BE2C (cell line): Measurements from ENCODE around the gene DENND5B.

Experiments
- DNase-seq: peaks from one replicate; pipeline ENCODE4 v3.0.0-alpha.2; 2020
- H3K27me3 ChIP-seq: fragments of 250-450 bp; sonication (Bioruptor Pico); 2 replicates; pipeline ENCODE4 v1.5.1; 2020; ENCODE audit warnings: mild to moderate bottlenecking
- H3K36me3 ChIP-seq: fragments of 250-450 bp; sonication (Bioruptor Pico); 2 replicates; pipeline ENCODE4 v1.5.1; 2020; ENCODE audit warnings: mild to moderate bottlenecking
- H3K4me1 ChIP-seq: fragments of 250-450 bp; sonication (Bioruptor Pico); 2 replicates; pipeline ENCODE4 v1.5.1; 2020
- H3K4me3 ChIP-seq: 2 replicates; pipeline ENCODE4 v1.5.1; 2011; ENCODE audit warnings: low read depth, low read length
- H3K9me3 ChIP-seq: fragments of 250-450 bp; sonication (Bioruptor Pico); 2 replicates; pipeline ENCODE4 v1.5.1; 2020
- TF ChIP-seq, protein P1 (sequence below): IDR thresholded peaks from 2 replicates; pipeline ENCODE4 v1.5.1; 2012; ENCODE audit warnings: mild to moderate bottlenecking, low read depth, low read length

Gene DENND5B

DNA sequence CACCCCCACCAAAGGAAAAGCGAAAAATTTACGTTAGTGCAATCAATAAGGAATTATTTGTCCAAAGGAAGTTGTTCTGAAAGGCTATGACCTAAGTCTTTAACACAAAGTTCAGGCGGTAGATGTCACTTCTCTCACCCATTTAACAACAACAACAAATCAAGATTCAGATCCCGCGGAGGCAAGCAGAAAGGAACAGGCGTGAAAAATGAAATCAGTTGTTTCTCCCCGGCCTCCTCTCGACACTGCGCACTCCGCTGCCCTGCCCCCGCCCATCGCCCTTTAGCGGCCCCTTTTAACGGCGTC lies 1.4 kb downstream of the DENND5B start:
- H3K4me1 ChIP-seq, result no peaks in the 10 kb centered on the region; the same call in 1 of the 2 replicates
- no peaks in the 10 kb centered on the region; the same call in 1 of the 2 replicates for H3K27me3 ChIP-seq
- H3K9me3 ChIP-seq, result no peaks in the 10 kb centered on the region
- DNase-seq, result no peak
- H3K36me3 ChIP-seq, result peaks cover 4% of the 10 kb centered on the region
- TF ChIP-seq, protein P1, sequence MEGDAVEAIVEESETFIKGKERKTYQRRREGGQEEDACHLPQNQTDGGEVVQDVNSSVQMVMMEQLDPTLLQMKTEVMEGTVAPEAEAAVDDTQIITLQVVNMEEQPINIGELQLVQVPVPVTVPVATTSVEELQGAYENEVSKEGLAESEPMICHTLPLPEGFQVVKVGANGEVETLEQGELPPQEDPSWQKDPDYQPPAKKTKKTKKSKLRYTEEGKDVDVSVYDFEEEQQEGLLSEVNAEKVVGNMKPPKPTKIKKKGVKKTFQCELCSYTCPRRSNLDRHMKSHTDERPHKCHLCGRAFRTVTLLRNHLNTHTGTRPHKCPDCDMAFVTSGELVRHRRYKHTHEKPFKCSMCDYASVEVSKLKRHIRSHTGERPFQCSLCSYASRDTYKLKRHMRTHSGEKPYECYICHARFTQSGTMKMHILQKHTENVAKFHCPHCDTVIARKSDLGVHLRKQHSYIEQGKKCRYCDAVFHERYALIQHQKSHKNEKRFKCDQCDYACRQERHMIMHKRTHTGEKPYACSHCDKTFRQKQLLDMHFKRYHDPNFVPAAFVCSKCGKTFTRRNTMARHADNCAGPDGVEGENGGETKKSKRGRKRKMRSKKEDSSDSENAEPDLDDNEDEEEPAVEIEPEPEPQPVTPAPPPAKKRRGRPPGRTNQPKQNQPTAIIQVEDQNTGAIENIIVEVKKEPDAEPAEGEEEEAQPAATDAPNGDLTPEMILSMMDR, result no peak
- peak overlapping the region; percentile 86 for H3K4me3 ChIP-seq

DNA sequence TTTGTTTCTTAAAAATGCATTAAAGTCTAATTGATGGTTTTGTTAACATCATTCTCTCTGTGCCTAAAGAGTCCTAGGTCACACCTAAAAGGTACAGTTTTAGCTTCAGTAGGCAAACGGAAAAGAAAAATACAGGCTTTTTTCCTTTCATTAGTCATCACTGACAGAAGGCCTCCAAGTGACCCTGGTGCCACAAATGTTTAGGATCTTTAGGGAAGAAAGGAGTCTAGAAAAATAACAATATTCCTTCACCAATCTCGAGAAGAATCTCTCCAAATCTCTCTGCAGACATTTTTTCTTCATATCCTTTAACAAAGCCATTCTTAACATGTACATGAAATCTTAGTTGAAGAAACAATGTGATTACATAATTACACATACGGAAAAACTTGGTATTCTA lies 2.0 kb downstream of the DENND5B start:
- Histone ChIP-seq H3K9me3 (no peaks in the 10 kb centered on the region), H3K4me3 (peak overlapping the region; percentile 86), H3K36me3 (peaks cover 4% of the 10 kb centered on the region), H3K4me1 (no peaks in the 10 kb centered on the region; the same call in 1 of the 2 replicates), H3K27me3 (no peaks in the 10 kb centered on the region; the same call in 1 of the 2 replicates)
- DNase-seq, result no peak
- TF ChIP-seq, protein P1, result no peak

DNA sequence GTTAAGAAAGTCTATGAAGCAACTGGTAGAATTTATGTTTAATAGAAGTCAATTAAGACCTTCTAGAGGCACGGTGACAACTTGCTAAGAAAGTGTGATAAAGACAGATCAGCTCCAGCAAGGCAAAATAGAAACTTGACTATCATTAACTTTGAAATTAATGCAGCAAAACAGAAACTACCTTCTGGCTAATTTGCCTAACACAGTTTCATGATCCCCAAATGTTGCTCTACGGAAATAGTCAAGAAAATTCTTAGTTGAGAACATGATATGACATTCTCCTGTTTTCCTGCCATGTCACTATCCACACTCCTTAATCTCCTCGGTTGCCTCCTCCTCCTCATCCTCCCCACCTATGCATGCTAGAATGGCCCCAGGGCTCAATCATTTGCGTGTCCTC lies 4.2 kb downstream of the DENND5B start:
- TF ChIP-seq, protein P1, result no peak
- H3K27me3 ChIP-seq, result no peaks in the 10 kb centered on the region; the same call in 1 of the 2 replicates
- no peaks in the 10 kb centered on the region for H3K9me3 ChIP-seq
- no peaks in the 10 kb centered on the region; the same call in 1 of the 2 replicates for H3K4me1 ChIP-seq
- peaks cover 4% of the 10 kb centered on the region for H3K36me3 ChIP-seq
- no peak overlapping the region for H3K4me3 ChIP-seq
- no peak for DNase-seq

DNA sequence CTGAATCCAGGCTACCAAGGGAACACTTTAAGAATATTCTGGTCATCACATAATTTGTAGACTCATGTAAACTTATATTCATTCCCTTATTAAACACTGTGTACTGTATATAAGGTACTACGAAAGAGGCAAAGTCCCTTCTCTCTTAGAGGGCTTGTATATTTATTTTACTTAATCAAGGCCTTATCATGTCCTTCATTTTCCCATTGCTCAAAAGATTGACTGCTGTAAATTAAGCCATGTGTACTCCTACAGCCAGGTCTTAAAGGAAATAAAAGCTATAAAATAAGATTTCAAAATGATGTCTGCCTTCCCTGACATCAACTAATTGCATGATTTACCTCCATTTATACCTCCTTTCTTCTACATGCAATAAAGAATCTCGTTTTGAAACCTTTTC lies 5.0 kb downstream of the DENND5B start:
- Histone ChIP-seq H3K9me3 (no peaks in the 10 kb centered on the region), H3K27me3 (no peaks in the 10 kb centered on the region; the same call in 1 of the 2 replicates), H3K4me3 (no peak overlapping the region), H3K36me3 (peaks cover 4% of the 10 kb centered on the region), H3K4me1 (no peaks in the 10 kb centered on the region)
- TF ChIP-seq, protein P1, result no peak
- DNase-seq, result no peak

DNA sequence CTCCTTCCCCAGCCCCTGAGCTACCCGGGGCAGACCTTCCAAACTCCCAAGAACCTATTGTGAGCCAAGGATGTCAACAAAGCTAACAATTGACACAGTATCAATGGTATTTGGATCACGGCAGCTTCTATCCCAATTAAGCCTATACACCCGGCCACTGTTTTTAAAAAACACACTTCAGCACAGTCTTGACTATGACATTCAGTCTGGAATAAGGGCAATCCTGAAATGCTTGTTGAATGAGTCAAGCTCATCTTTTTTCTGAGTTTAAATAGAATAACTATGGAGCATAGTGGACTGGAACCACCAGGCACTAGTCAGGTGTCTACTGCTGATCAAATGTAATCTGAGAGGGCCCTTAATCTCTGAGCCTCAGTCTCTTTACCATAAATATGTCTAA lies 5.7 kb downstream of the DENND5B start:
- Histone ChIP-seq H3K9me3 (no peaks in the 10 kb centered on the region), H3K27me3 (no peaks in the 10 kb centered on the region), H3K4me3 (no peak overlapping the region), H3K4me1 (no peaks in the 10 kb centered on the region), H3K36me3 (peaks cover under 1% of the 10 kb centered on the region)
- no peak for DNase-seq
- TF ChIP-seq, protein P1, result no peak

DNA sequence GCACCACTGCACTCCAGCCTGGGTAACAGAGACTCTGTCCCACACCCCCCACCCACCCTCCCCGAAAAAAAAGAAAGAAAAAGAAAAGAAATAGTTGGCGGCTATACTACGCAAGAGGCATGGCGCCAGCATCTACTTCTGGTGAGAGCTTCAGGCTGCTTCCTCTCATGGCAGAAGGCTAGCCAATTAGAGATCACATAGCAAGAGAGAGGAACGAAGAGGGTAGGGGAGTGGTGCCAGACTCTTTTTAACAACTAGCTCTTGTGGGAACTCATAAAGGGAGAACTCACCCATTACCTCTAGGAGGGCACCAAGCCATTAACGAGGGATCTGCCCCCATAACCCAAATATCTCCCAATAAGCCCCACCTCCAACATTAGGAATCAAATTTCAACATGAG lies 6.2 kb downstream of the DENND5B start:
- no peak for DNase-seq

More for the DNA sequence above, 6.2 kb downstream of the DENND5B start:
- H3K27me3 ChIP-seq, result no peaks in the 10 kb centered on the region
- no peaks in the 10 kb centered on the region for H3K36me3 ChIP-seq
- no peaks in the 10 kb centered on the region for H3K9me3 ChIP-seq
- TF ChIP-seq, protein P1, result no peak
- H3K4me1 ChIP-seq, result no peaks in the 10 kb centered on the region
- no peak overlapping the region for H3K4me3 ChIP-seq
